CD14-positive monocyte (primary cell): ENCODE measurements around the gene C19orf25. TPM values are rescaled to one million over a fixed set of nuclear protein-coding genes. Genes with fewer than 3 reads are reported as not detected.
A peak's percentile ranks its signal among the peaks of the same experiment; 100 is the strongest.

Experiments used
- DNase-seq, 3 donors: peaks; one replicate each; pipeline ENCODE4 v3.0.0-alpha.2; 2011 to 2022
- H2AFZ ChIP-seq: 2 replicates; pipeline ENCODE4 v1.6.0; 2012; ENCODE audit warnings: mild to moderate bottlenecking, low read depth, low read length, inconsistent platforms; ENCODE audit not compliant: insufficient read depth, poor library complexity, severe bottlenecking
- H3K27ac ChIP-seq, 2 donors: 1 replicate in 1 of 2; 2 replicates in 1 of 2; pipeline ENCODE4 v1.5.1; 2012 to 2013; ENCODE audit warnings: low read length in 2 of 2, control low read depth in 1 of 2, inconsistent platforms in 1 of 2, low read depth in 1 of 2, mild to moderate bottlenecking in 1 of 2
- H3K27me3 ChIP-seq, 2 donors: one replicate each; pipeline versions ENCODE4 v1.6.0 to v1.6.1; 2011 to 2013; ENCODE audit warnings: low read length in 2 of 2; ENCODE audit not compliant: control insufficient read depth in 2 of 2, insufficient read depth in 2 of 2
- H3K36me3 ChIP-seq, 2 donors: replicated peaks in 1 of 2; 1 replicate in 1 of 2; 2 replicates in 1 of 2; pipeline versions ENCODE4 v1.5.1 to v1.6.1; 2012 to 2013; ENCODE audit warnings: low read length in 2 of 2, control low read depth in 1 of 2, inconsistent platforms in 1 of 2, mild to moderate bottlenecking in 1 of 2; ENCODE audit not compliant: insufficient read depth in 2 of 2, control insufficient read depth in 1 of 2
- H3K4me1 ChIP-seq, 2 donors: 1 replicate in 1 of 2; 2 replicates in 1 of 2; pipeline versions ENCODE4 v1.5.1 to v1.6.1; 2012 to 2013; ENCODE audit warnings: low read length in 2 of 2, control low read depth in 1 of 2, inconsistent platforms in 1 of 2, mild to moderate bottlenecking in 1 of 2, moderate library complexity in 1 of 2; ENCODE audit not compliant: insufficient read depth in 2 of 2, control insufficient read depth in 1 of 2
- H3K4me2 ChIP-seq: replicated peaks from 2 replicates; pipeline ENCODE3; 2012; ENCODE audit warnings: low read length, moderate library complexity, mild to moderate bottlenecking; ENCODE audit not compliant: poor library complexity, severe bottlenecking; ENCODE audit errors: extremely low read depth
- H3K4me3 ChIP-seq, 3 experiments: fragments of 200-600 bp in 1 of 3; sonication (generic) in 1 of 3; replicated peaks in 1 of 3; 1 replicate in 2 of 3; 2 replicates in 1 of 3; pipeline ENCODE4 v1.5.1; 2011 to 2013; ENCODE audit warnings: low read length in 3 of 3, mild to moderate bottlenecking in 3 of 3, control low read depth in 2 of 3, low read depth in 2 of 3, inconsistent platforms in 1 of 3, moderate library complexity in 1 of 3
- H3K79me2 ChIP-seq: 2 replicates; pipeline ENCODE4 v1.6.0; 2012; ENCODE audit warnings: mild to moderate bottlenecking, control low read depth, inconsistent platforms, low read length, moderate library complexity; ENCODE audit not compliant: insufficient read depth
- H3K9ac ChIP-seq: 2 replicates; pipeline ENCODE4 v1.6.0; 2017; ENCODE audit warnings: low read length, mild to moderate bottlenecking; ENCODE audit not compliant: insufficient read depth, poor library complexity, severe bottlenecking
- H3K9me3 ChIP-seq, 2 donors: replicated peaks in 1 of 2; 1 replicate in 1 of 2; 2 replicates in 1 of 2; pipeline versions ENCODE4 v1.5.1 to v1.6.1; 2012 to 2013; ENCODE audit warnings: low read length in 2 of 2, control low read depth in 1 of 2; ENCODE audit not compliant: control insufficient read depth in 1 of 2, insufficient read depth in 1 of 2
- H4K20me1 ChIP-seq: 2 replicates; pipeline ENCODE4 v1.6.0; 2012; ENCODE audit warnings: mild to moderate bottlenecking, low read length, control low read depth, moderate library complexity; ENCODE audit not compliant: insufficient read depth
- H3K27ac Mint-ChIP-seq, 7 donors: one replicate each; pipeline ENCODE4 v1.8.0; 2020; ENCODE audit warnings: mild to moderate bottlenecking in 7 of 7, mixed read lengths in 7 of 7, moderate library complexity in 6 of 7, inconsistent platforms in 2 of 7
- H3K27me3 Mint-ChIP-seq, 3 donors: one replicate each; pipeline ENCODE4 v1.8.0; 2021 to 2022; ENCODE audit warnings: low read depth in 3 of 3, mild to moderate bottlenecking in 3 of 3, mixed read lengths in 3 of 3, moderate library complexity in 3 of 3, inconsistent platforms in 1 of 3
- H3K36me3 Mint-ChIP-seq, 2 donors: one replicate each; pipeline ENCODE4 v1.8.0; 2020; ENCODE audit warnings: mixed read lengths in 2 of 2, inconsistent platforms in 1 of 2, mild to moderate bottlenecking in 1 of 2
- H3K4me1 Mint-ChIP-seq: one replicate; pipeline ENCODE4 v1.8.0; 2020; ENCODE audit warnings: mild to moderate bottlenecking, mixed read lengths
- H3K4me3 Mint-ChIP-seq, 2 donors: one replicate each; pipeline ENCODE4 v1.8.0; 2020; ENCODE audit warnings: mild to moderate bottlenecking in 2 of 2, mixed read lengths in 2 of 2, moderate library complexity in 1 of 2
- H3K9me3 Mint-ChIP-seq, 7 donors: one replicate each; pipeline ENCODE4 v1.8.0; 2020 to 2022; ENCODE audit warnings: mixed read lengths in 7 of 7, mild to moderate bottlenecking in 6 of 7, moderate library complexity in 6 of 7, inconsistent platforms in 2 of 7
- WGBS: methylation state at CpG from one replicate; pipeline ENCODE4 v1.1.5; 2013; ENCODE audit warnings: missing lambda C conversion rate; ENCODE audit not compliant: insufficient coverage; 5-methylcytosine and 5-hydroxymethylcytosine counted together
- intact Hi-C, 2 donors: fragments of 100-400 bp; cut with micrococcal nuclease; formaldehyde crosslinking; loops; one replicate each; pipeline versions ENCODE4 v1.15.0 to v1.15.1; 2023
- polyA plus RNA-seq, 3 donors: library from polyadenylated mRNA; depleted of rRNA in 1 of 3; unstranded in 2 of 3; stranded (reverse) in 1 of 3; fragments of 300-500 nt in 2 of 3; fragments of >200 nt in 1 of 3; fragmentation: Illumina TruSeq in 2 of 3; gene quantifications; 1 replicate in 2 of 3; 2 replicates in 1 of 3; pipeline ENCODE4 v1.2.3, GENCODE V29; 2012 to 2021
- TF ChIP-seq, protein P1 (sequence below): fragments of 200-600 bp; IDR thresholded peaks from one replicate; pipeline ENCODE4 v1.8.0; 2022; ENCODE audit warnings: antibody characterized with exemption, mild to moderate bottlenecking

The C19orf25 gene
- polyA plus RNA-seq, 3 donors: 18.2 to 20.9 (median 19.9) TPM

DNA sequence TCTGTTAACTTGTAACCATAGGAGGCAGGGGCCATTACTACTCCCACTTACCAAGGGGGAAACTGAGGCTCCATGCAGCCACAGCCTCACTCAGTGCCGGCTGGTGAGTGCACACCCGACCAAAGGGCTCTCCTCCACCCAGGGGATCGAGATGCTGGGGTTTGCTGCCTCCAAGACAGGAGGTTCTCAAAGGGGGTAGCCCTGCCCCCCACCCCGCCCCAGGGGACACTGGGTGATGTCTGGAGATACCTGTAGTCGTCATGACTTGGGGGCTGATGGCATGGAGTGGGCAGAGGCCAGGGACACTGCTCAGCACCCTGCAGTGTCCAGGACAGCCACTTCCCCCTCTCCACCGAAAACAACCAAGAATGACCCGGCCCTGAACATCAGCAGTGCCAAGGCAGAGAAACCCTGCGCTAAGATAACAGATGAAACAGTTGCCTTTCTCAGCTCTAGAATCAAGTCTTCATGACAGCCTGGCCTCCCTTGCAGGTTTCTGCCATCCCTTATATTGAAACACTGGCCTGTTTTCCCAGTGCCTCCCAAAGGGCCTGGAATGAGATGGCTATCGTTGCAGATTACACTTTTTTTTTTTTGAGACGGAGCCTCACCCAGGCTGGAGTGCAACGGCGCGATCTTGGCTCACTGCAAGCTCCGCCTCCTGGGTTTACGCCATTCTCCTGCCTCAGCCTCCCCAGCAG is 15.2 kb upstream of the C19orf25 start:
- no peak for DNase-seq
- no peak overlapping the region for H3K4me3 ChIP-seq
- H3K9me3 ChIP-seq: no peaks in the 10 kb centered on the region
- no peaks in the 10 kb centered on the region for H3K36me3 ChIP-seq
- intact Hi-C loops: loop anchor here in 1 of 2 donors (5.0 kb wide), 1 partner anchor 73 kb away; the partner anchor contains the start of gene MEX3D
- H3K4me1 Mint-ChIP-seq: peaks cover 16% of the 10 kb centered on the region
- H3K27me3 ChIP-seq: peaks cover 0 to 21% of the 10 kb centered on the region in 2 donors
- TF ChIP-seq, protein P1, sequence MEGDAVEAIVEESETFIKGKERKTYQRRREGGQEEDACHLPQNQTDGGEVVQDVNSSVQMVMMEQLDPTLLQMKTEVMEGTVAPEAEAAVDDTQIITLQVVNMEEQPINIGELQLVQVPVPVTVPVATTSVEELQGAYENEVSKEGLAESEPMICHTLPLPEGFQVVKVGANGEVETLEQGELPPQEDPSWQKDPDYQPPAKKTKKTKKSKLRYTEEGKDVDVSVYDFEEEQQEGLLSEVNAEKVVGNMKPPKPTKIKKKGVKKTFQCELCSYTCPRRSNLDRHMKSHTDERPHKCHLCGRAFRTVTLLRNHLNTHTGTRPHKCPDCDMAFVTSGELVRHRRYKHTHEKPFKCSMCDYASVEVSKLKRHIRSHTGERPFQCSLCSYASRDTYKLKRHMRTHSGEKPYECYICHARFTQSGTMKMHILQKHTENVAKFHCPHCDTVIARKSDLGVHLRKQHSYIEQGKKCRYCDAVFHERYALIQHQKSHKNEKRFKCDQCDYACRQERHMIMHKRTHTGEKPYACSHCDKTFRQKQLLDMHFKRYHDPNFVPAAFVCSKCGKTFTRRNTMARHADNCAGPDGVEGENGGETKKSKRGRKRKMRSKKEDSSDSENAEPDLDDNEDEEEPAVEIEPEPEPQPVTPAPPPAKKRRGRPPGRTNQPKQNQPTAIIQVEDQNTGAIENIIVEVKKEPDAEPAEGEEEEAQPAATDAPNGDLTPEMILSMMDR: no peak
- WGBS: 88% methylated on average over 10 of the region's 15 CpGs
- no peaks in the 10 kb centered on the region for H4K20me1 ChIP-seq
- no peak overlapping the region for H3K27ac Mint-ChIP-seq
- H3K4me3 Mint-ChIP-seq: no peak overlapping the region
- no peak overlapping the region for H2AFZ ChIP-seq
- H3K79me2 ChIP-seq: no peaks in the 10 kb centered on the region
- no peak overlapping the region for H3K4me2 ChIP-seq
- H3K9me3 Mint-ChIP-seq: peaks cover 0 to 5% (median 0%) of the 10 kb centered on the region in 7 donors
- H3K27ac ChIP-seq: no peak overlapping the region
- no peaks in the 10 kb centered on the region for H3K36me3 Mint-ChIP-seq
- H3K27me3 Mint-ChIP-seq: peaks cover 14 to 31% (median 31%) of the 10 kb centered on the region in 3 donors
- H3K4me1 ChIP-seq: peaks cover 14 to 24% of the 10 kb centered on the region in 2 donors
- H3K9ac ChIP-seq: no peak overlapping the region

DNA sequence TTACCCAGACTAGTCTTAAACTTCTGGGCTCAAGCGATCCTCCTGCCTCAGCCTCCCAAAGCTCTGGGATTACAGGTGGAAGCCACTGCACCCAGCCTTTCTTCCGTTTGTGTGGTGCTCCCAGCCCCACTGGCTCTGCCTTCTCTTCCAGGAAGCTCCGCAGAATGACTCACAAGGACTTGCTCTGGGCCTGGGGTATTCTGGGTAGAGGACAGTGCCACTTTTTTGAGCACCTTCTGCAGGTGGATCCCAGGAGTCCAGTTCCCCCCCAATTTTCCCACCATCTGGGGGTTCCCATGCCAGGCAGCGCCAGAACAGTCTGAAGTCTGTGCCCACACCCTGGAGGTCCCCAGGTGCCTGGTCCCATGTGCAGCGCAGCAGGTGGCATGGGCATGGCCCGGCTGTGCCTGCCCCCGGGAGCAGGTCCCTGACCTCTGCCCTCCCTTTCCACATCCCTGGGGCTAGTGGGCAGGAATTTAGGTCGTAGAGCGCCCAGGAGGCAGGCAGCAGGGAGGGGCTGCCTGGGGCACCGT is 13.5 kb upstream of the C19orf25 start:
- H3K27ac Mint-ChIP-seq: no peak overlapping the region
- Histone ChIP-seq H3K4me2 (no peak overlapping the region), H2AFZ (no peak overlapping the region), H3K9me3 (no peaks in the 10 kb centered on the region), H3K36me3 (no peaks in the 10 kb centered on the region), H3K27ac (no peak overlapping the region), H3K4me3 (no peak overlapping the region), H3K79me2 (no peaks in the 10 kb centered on the region), H4K20me1 (no peaks in the 10 kb centered on the region), H3K27me3 (peaks cover 0 to 21% of the 10 kb centered on the region in 2 donors), H3K9ac (no peak overlapping the region), H3K4me1 (peaks cover 18 to 35% of the 10 kb centered on the region in 2 donors)
- no peak for DNase-seq
- H3K9me3 Mint-ChIP-seq: peaks cover 0 to 6% (median 0%) of the 10 kb centered on the region in 7 donors
- 95% methylated on average over 3 of the region's 10 CpGs for WGBS
- TF ChIP-seq, protein P1: no peak
- H3K4me1 Mint-ChIP-seq: peaks cover 20% of the 10 kb centered on the region
- peak overlapping the region in 1 of 2 donors; percentile 30 for H3K4me3 Mint-ChIP-seq
- intact Hi-C loops: loop anchor here in 1 of 2 donors (5.0 kb wide), 1 partner anchor 75 kb away; the partner anchor contains the start of gene MEX3D
- no peaks in the 10 kb centered on the region for H3K36me3 Mint-ChIP-seq
- H3K27me3 Mint-ChIP-seq: peaks cover 14 to 31% (median 31%) of the 10 kb centered on the region in 3 donors
